Endothelial cell of umbilical vein (primary cell): ENCODE results near the gene ARMC7. TPM values are rescaled to one million over a fixed set of nuclear protein-coding genes. Genes with fewer than 3 reads are reported as not detected.

Source experiments
- BruUV-seq: library from RNA; stranded (reverse); fragments of 400-500 nt; replicated peaks from 2 replicates; lab custom pipeline; 2021; lab: Mats Ljungman, UMichigan
- CTCF ChIA-PET: fragments of 300-600, 350-600 bp; sonication (Branson Sonifier 250); formaldehyde crosslinking; loops from one replicate; lab custom pipeline; 2021; ENCODE audit warnings: antibody characterized with exemption, inconsistent platforms; lab: Charles Lee
- POLR2A ChIA-PET: fragments of 300-600, 350-600 bp; sonication (Branson Sonifier 250); formaldehyde crosslinking; loops from one replicate; lab custom pipeline; 2021; ENCODE audit warnings: antibody characterized with exemption, inconsistent platforms; lab: Charles Lee
- DNase-seq: peaks from one replicate; pipeline ENCODE4 v3.0.0-alpha.2; 2011; ENCODE audit warnings: low read depth, low spot score
- FAIRE-seq: peaks from 2 replicates; lab custom pipeline; 2011; peaks lifted over from hg19 to GRCh38; lab: Jason Lieb, UNC
- H2AFZ ChIP-seq: 2 replicates; pipeline ENCODE4 v1.6.0; 2012; ENCODE audit warnings: low read depth, low read length, control low read depth, inconsistent platforms
- H3K27ac ChIP-seq: 2 replicates; pipeline ENCODE4 v1.5.1; 2011; ENCODE audit warnings: low read depth, mild to moderate bottlenecking, control low read depth, low read length, moderate library complexity; ENCODE audit not compliant: insufficient read depth
- H3K27me3 ChIP-seq, 2 experiments: 2 replicates each; pipeline versions ENCODE4 v1.6.0 to v1.6.1; 2011; ENCODE audit warnings: low read length in 2 of 2, mixed read lengths in 1 of 2; ENCODE audit not compliant: control insufficient read depth in 2 of 2, insufficient read depth in 2 of 2
- H3K36me3 ChIP-seq, 2 experiments: 2 replicates in 1 of 2; 3 replicates in 1 of 2; pipeline ENCODE4 v1.5.1; 2011; ENCODE audit warnings: low read length in 2 of 2, mild to moderate bottlenecking in 1 of 2, moderate library complexity in 1 of 2; ENCODE audit not compliant: control insufficient read depth in 2 of 2, insufficient read depth in 2 of 2; ENCODE audit errors: extremely low read depth in 1 of 2
- H3K4me1 ChIP-seq: 3 replicates; pipeline ENCODE4 v1.5.1; 2011; ENCODE audit warnings: mild to moderate bottlenecking, low read length; ENCODE audit not compliant: control insufficient read depth, insufficient read depth; ENCODE audit errors: extremely low read depth
- H3K4me2 ChIP-seq: 2 replicates; pipeline ENCODE4 v1.6.1; 2011; ENCODE audit warnings: low read length, control low read depth, mixed read lengths; ENCODE audit not compliant: insufficient read depth
- H3K4me3 ChIP-seq, 3 experiments: fragments of 200-600 bp in 1 of 3; sonication (generic), shearing (Covaris generic) in 1 of 3; replicated peaks in 1 of 3; 2 replicates each; pipeline ENCODE4 v1.5.1; 2011 to 2016; ENCODE audit warnings: control low read depth in 3 of 3, low read length in 3 of 3, mild to moderate bottlenecking in 2 of 3, inconsistent platforms in 1 of 3, low read depth in 1 of 3, moderate library complexity in 1 of 3; ENCODE audit not compliant: insufficient read depth in 1 of 3
- H3K79me2 ChIP-seq: 2 replicates; pipeline ENCODE4 v1.6.0; 2012; ENCODE audit warnings: low read length, inconsistent platforms; ENCODE audit not compliant: control insufficient read depth, insufficient read depth
- H3K9ac ChIP-seq: replicated peaks from 2 replicates; pipeline ENCODE3; 2011; ENCODE audit warnings: low read length, control low read depth; ENCODE audit not compliant: insufficient read depth; ENCODE audit errors: extremely low read depth
- H3K9me1 ChIP-seq: replicated peaks from 3 replicates; pipeline ENCODE4 v1.6.0; 2011; ENCODE audit warnings: mild to moderate bottlenecking, low read length; ENCODE audit not compliant: control insufficient read depth, insufficient read depth; ENCODE audit errors: extremely low read depth
- H3K9me3 ChIP-seq: replicated peaks from 2 replicates; pipeline ENCODE4 v1.5.1; 2012; ENCODE audit warnings: low read length, inconsistent platforms; ENCODE audit not compliant: control insufficient read depth, insufficient read depth
- H4K20me1 ChIP-seq: replicated peaks from 2 replicates; pipeline ENCODE3; 2011; ENCODE audit warnings: mild to moderate bottlenecking, low read length; ENCODE audit not compliant: control insufficient read depth, insufficient read depth; ENCODE audit errors: extremely low read depth
- CTCF ChIP-seq, 2 donors: IDR thresholded peaks; 1 replicate in 1 of 2; 2 replicates in 1 of 2; pipeline ENCODE4 v1.5.1; 2011; ENCODE audit warnings: low read length in 2 of 2, mild to moderate bottlenecking in 2 of 2, moderate library complexity in 2 of 2, control low read depth in 1 of 2, inconsistent platforms in 1 of 2, low read depth in 1 of 2; ENCODE audit not compliant: insufficient read depth in 1 of 2; ENCODE audit errors: extremely low read depth in 1 of 2
- EZH2 ChIP-seq: IDR thresholded peaks from 2 replicates; pipeline ENCODE4 v1.6.1; 2012; ENCODE audit warnings: borderline replicate concordance, low read depth, mild to moderate bottlenecking, moderate library complexity, low read length, inconsistent platforms; ENCODE audit not compliant: severe bottlenecking
- FOS ChIP-seq: IDR thresholded peaks from 2 replicates; pipeline ENCODE4 v1.6.1; 2011; ENCODE audit warnings: mild to moderate bottlenecking, low read length, moderate library complexity, borderline replicate concordance; ENCODE audit not compliant: insufficient read depth
- GATA2 ChIP-seq: IDR thresholded peaks from 2 replicates; pipeline ENCODE4 v1.7.0; 2011; ENCODE audit warnings: low read depth, mild to moderate bottlenecking, moderate library complexity, mixed read lengths, low read length; ENCODE audit not compliant: insufficient read length, insufficient read depth
- JUN ChIP-seq: IDR thresholded peaks from 2 replicates; pipeline ENCODE4 v1.6.1; 2011; ENCODE audit warnings: borderline replicate concordance, low read depth; ENCODE audit not compliant: insufficient read length, insufficient read depth
- MAX ChIP-seq: IDR thresholded peaks from 2 replicates; pipeline ENCODE4 v1.6.1; 2011; ENCODE audit not compliant: insufficient read depth, insufficient read length
- MYC ChIP-seq: IDR thresholded peaks from one replicate; pipeline ENCODE4 v1.6.1; 2011; ENCODE audit warnings: mild to moderate bottlenecking, low read depth, low read length
- POLR2A ChIP-seq: IDR thresholded peaks from 2 replicates; pipeline ENCODE4 v1.6.1; 2012; ENCODE audit warnings: low read depth, mild to moderate bottlenecking, control low read depth, low read length
- POLR2AphosphoS5 ChIP-seq: IDR thresholded peaks from 2 replicates; pipeline ENCODE4 v1.6.1; 2012; ENCODE audit warnings: low read depth, mild to moderate bottlenecking, control low read depth, low read length, moderate library complexity; ENCODE audit not compliant: insufficient read depth
- dilution Hi-C: fragments of 300-500 bp; cut with MboI; formaldehyde crosslinking; loops from one replicate; pipeline ENCODE4 v1.15.0; 2019; ENCODE audit warnings: low sequenced_read_pairs; ENCODE audit not compliant: extremely low pct_ligation_motif_present
- intact Hi-C: fragments of 100-400 bp; cut with micrococcal nuclease; formaldehyde crosslinking; loops from one replicate; pipeline ENCODE4 v1.10.0; 2022
- polyA plus RNA-seq, 4 experiments: library from polyadenylated mRNA; depleted of rRNA in 3 of 4; stranded (reverse) in 3 of 4; unstranded in 1 of 4; fragments of >200 nt; gene quantifications; 2 replicates each; pipeline versions ENCODE4 v1.2.1 to v1.2.3, GENCODE V29; 2011 to 2012; ENCODE audit warnings: missing spikeins in 1 of 4
- total RNA-seq: library from RNA; stranded (reverse); gene quantifications from 2 replicates; pipeline ENCODE4 v1.2.3, GENCODE V29; 2021

The ARMC7 gene
- total and polyA plus RNA-seq, 2 donors (not counting 3 experiments of a cell fraction or from before 2014, with no cell fraction given) = 11.8 to 15.7 TPM

- Histone ChIP-seq H2AFZ (no peak overlapping the region), H4K20me1 (no peaks in the 10 kb centered on the region), H3K4me3 (peak overlapping the region; percentile 57 to 83 (median 62)), H3K36me3 (peaks cover 3 to 5% of the 10 kb centered on the region in 2 experiments), H3K4me2 (peak overlapping the region; percentile 77), H3K9me1 (no peaks in the 10 kb centered on the region), H3K9ac (peak overlapping the region; percentile 75), H3K27me3 (no peaks in the 10 kb centered on the region), H3K27ac (peak overlapping the region; percentile 60), H3K79me2 (peaks cover 61% of the 10 kb centered on the region), H3K4me1 (peaks cover 14% of the 10 kb centered on the region), H3K9me3 (no peaks in the 10 kb centered on the region)
- POLR2A ChIA-PET = interaction anchor here (0.9 kb wide), 1 partner anchor 16 kb away, joined by 3 read pairs; no protein-coding TSS in a partner anchor
- TF ChIP-seq POLR2A = no peak
- TF ChIP-seq EZH2 = no peak
- no peak for TF ChIP-seq GATA2
- TF ChIP-seq POLR2AphosphoS5 = no peak
- no peak for TF ChIP-seq JUN
- TF ChIP-seq CTCF (IDR thresholded peaks at IDR 0.05; ENCODE audit: extremely low read depth in 1 of 2, insufficient read depth in 1 of 2, low read depth in 1 of 2, low read length in 2 of 2) = no peak
- TF ChIP-seq FOS = no peak
- TF ChIP-seq MYC = no peak
- TF ChIP-seq MAX = no peak
- FAIRE-seq (peak; percentile 80), DNase-seq (peak; percentile 49)
- dilution Hi-C loops (no loop called here), intact Hi-C loops (no loop called here)
- CTCF ChIA-PET = interaction anchor here (1.1 kb wide), 1 partner anchor 19 kb away, joined by 3 read pairs; no protein-coding TSS in a partner anchor
- TSS peak; percentile 40 for BruUV-seq
Observed at GRCh38 chr17:75152922-75153779, 43.4 kb downstream of the ARMC7 start.
